ENCODE data around the gene PRKAG2. TPM values are rescaled to one million over a fixed set of nuclear protein-coding genes. Genes with fewer than 3 reads are reported as not detected.

The PRKAG2 gene
- total RNA-seq, 1 donor from 2014 or later: 21.1 TPM

DNA sequence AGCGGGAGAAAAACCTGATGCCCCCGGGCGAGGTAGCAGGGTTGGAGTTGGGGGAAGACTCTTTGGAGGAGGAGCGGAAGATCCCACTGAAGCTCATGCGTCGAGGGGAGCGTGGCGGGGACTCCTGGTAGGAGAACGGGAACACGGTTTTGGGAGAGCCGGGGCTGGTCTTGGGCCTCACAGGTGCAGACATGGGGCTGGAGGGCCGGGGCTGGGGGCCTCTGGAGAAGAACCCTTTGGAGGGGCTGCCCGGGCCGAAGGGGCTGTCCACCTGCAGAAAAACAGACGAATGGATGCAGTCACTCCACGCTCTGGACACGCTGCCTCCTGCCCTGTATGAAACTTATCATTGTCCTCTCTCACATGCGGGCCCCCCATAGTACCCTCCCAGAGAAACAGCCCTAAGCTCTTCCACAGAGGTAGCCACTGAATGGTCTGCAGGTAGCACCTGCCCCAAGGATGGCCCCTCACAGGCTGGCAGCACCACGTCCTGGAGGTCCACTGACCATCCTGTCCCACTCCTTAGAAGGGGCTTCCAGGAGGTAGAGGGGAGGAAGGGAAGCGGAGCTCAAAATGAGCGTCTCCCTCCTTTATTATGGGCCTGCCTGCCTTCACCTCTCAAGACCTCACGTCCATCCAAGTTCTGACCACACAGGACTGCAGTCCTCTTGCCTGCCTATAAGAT is 95.6 kb downstream of the PRKAG2 start:
- Histone ChIP-seq H3K27me3 (ENCODE audit: control insufficient read depth, insufficient read depth, low read length) (peaks cover 10% of the 10 kb centered on the region), H3K36me3 (ENCODE audit: control insufficient read depth, insufficient read depth, low read length) (no peaks in the 10 kb centered on the region), H3K4me3 (ENCODE audit: low read depth, low read length) (no peak overlapping the region)
- no peak for DNase-seq (ENCODE audit: low read depth)
- TF ChIP-seq, protein P1, sequence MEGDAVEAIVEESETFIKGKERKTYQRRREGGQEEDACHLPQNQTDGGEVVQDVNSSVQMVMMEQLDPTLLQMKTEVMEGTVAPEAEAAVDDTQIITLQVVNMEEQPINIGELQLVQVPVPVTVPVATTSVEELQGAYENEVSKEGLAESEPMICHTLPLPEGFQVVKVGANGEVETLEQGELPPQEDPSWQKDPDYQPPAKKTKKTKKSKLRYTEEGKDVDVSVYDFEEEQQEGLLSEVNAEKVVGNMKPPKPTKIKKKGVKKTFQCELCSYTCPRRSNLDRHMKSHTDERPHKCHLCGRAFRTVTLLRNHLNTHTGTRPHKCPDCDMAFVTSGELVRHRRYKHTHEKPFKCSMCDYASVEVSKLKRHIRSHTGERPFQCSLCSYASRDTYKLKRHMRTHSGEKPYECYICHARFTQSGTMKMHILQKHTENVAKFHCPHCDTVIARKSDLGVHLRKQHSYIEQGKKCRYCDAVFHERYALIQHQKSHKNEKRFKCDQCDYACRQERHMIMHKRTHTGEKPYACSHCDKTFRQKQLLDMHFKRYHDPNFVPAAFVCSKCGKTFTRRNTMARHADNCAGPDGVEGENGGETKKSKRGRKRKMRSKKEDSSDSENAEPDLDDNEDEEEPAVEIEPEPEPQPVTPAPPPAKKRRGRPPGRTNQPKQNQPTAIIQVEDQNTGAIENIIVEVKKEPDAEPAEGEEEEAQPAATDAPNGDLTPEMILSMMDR (IDR thresholded peaks at IDR 0.05; ENCODE audit: insufficient read depth, low read length, poor library complexity, severe bottlenecking): no peak

DNA sequence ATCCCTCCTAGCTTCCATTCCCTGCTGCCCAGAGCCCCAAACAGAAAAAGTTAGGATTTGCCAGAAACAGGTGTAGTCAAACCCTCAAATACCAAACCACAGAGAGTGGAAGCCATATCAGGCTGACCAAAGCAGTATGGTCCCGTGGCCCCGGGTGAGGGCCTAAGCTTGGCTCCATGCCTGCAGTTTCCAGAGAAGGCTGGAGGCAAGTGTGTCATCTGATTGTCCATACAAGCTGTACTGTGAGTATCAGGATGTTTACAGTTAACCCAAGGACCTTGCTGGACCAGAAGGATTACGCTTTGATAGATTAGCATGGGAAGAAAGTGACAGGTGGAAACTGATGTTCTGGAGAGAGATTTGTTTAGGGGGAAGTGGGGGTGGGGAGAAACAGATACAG is 96.3 kb downstream of the PRKAG2 start:
- Histone ChIP-seq H3K4me3 (ENCODE audit: low read depth, low read length) (no peak overlapping the region), H3K27me3 (ENCODE audit: control insufficient read depth, insufficient read depth, low read length) (peaks cover 10% of the 10 kb centered on the region), H3K36me3 (ENCODE audit: control insufficient read depth, insufficient read depth, low read length) (no peaks in the 10 kb centered on the region)
- no peak for DNase-seq (ENCODE audit: low read depth)
- TF ChIP-seq, protein P1 (IDR thresholded peaks at IDR 0.05; ENCODE audit: insufficient read depth, low read length, poor library complexity, severe bottlenecking): no peak

GRCh38 chr7:151779678-151780077 is 97.2 kb downstream of the PRKAG2 start:
- Histone ChIP-seq H3K4me3 (ENCODE audit: low read depth, low read length) (no peak overlapping the region), H3K36me3 (ENCODE audit: control insufficient read depth, insufficient read depth, low read length) (no peaks in the 10 kb centered on the region), H3K27me3 (ENCODE audit: control insufficient read depth, insufficient read depth, low read length) (peaks cover 8% of the 10 kb centered on the region)
- DNase-seq (ENCODE audit: low read depth): no peak
- TF ChIP-seq, protein P1 (IDR thresholded peaks at IDR 0.05; ENCODE audit: insufficient read depth, low read length, poor library complexity, severe bottlenecking): no peak

DNA sequence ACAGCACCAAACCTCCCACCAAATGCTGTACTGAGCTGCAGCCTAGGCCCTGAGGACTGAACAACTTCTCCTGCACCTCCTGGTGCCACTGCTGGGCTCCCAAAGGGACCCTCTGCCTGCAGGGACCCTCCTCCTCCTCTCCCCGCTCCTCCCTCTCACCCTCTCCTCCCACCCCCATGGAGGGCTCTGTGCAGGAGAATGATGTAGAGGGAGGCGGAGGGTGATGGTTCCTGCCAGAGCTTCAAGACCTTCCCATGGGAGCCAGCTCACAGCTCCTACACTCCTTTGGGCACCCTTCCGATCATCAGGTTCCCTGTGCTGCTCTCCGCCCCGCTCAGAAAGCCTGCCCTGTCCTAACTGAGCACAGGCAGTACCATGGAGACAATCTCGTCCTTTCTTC is 97.7 kb downstream of the PRKAG2 start:
- TF ChIP-seq, protein P1 (IDR thresholded peaks at IDR 0.05; ENCODE audit: insufficient read depth, low read length, poor library complexity, severe bottlenecking): no peak
- Histone ChIP-seq H3K27me3 (ENCODE audit: control insufficient read depth, insufficient read depth, low read length) (peaks cover 8% of the 10 kb centered on the region), H3K4me3 (ENCODE audit: low read depth, low read length) (no peak overlapping the region), H3K36me3 (ENCODE audit: control insufficient read depth, insufficient read depth, low read length) (no peaks in the 10 kb centered on the region)
- DNase-seq (ENCODE audit: low read depth): no peak

DNA sequence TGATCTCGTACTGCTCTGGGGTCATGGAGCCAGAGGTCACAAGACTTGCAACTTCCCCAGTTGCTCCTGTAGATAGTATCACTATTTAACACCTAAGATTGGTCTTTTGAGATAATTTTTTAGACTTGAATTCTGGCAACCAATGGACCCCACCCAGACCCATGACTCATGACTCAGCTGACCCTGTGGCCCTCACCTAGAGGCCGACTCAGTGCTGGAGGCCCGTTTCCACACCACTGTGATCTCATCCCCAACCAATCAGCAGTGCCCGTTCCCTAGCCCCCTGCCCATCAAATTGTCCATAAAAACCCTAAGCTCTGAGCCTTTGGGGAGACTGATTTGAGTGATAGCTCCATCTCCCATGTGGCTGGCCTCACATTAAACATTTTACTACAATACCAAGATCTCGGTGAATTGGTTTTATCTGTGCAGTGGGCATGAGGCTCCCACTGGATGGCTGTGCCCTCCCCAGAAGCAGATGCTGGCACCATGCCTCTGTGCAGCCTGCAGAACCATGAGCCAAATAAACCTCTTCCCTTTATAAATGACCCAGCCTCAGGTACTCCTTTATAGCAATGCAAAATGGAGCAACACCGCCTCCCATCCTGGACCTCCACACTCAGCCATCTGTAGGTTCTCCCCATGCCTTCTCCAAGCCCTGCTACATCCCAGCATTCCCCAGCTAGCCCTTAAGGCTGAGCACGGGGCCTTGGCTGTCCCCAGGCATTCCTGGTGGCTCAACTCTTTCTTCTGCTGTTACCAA is 98.8 kb downstream of the PRKAG2 start:
- H3K4me3 ChIP-seq (ENCODE audit: low read depth, low read length): no peak overlapping the region
- H3K27me3 ChIP-seq (ENCODE audit: control insufficient read depth, insufficient read depth, low read length): peaks cover 8% of the 10 kb centered on the region
- DNase-seq (ENCODE audit: low read depth): no peak
- H3K36me3 ChIP-seq (ENCODE audit: control insufficient read depth, insufficient read depth, low read length): no peaks in the 10 kb centered on the region
- TF ChIP-seq, protein P1 (IDR thresholded peaks at IDR 0.05; ENCODE audit: insufficient read depth, low read length, poor library complexity, severe bottlenecking): no peak
